ENCODE data around the gene FAM76B.

FAM76B gene

GRCh38 chr11:95792200-95792599 is 2.6 kb upstream of the FAM76B start:
- no peak for DNase-seq (ENCODE audit: low spot score)

- DNase-seq (ENCODE audit: low spot score) = no peak
These were observed 2.1 kb upstream of the FAM76B start for GRCh38 chr11:95791709-95792033.

- peak; percentile 64 for DNase-seq (ENCODE audit: low spot score)
These were observed 1.5 kb upstream of the FAM76B start for GRCh38 chr11:95790933-95791708.

- peak; percentile 99 for DNase-seq (ENCODE audit: low spot score)
These were observed 746 bp upstream of the FAM76B start, which contains the start of gene CEP57 for GRCh38 chr11:95790123-95790932. Gene CEP57, plus strand, starts transcription at chr11:95790498. Its CDS starts 201 bp downstream, at chr11:95790699.

- peak; percentile 29 for DNase-seq (ENCODE audit: low spot score)
These were observed 569 bp downstream of the FAM76B start for GRCh38 chr11:95788921-95789505.

GRCh38 chr11:95780544-95780943 is 9.0 kb downstream of the FAM76B start:
- DNase-seq (ENCODE audit: low spot score) = no peak

GRCh38 chr11:95778699-95779098 is 10.9 kb downstream of the FAM76B start:
- DNase-seq (ENCODE audit: low spot score) = no peak

GRCh38 chr11:95776859-95777258 is 12.7 kb downstream of the FAM76B start:
- DNase-seq (ENCODE audit: low spot score) = no peak

- DNase-seq (ENCODE audit: low spot score) = no peak
These were observed 21.1 kb downstream of the FAM76B start for GRCh38 chr11:95768521-95768920.

- DNase-seq (ENCODE audit: low spot score) = no peak
These were observed 22.1 kb downstream of the FAM76B start for GRCh38 chr11:95767498-95767897.

GRCh38 chr11:95766701-95767100 is 22.9 kb downstream of the FAM76B start:
- no peak for DNase-seq (ENCODE audit: low spot score)

GRCh38 chr11:95764267-95764898 is 25.2 kb downstream of the FAM76B start:
- DNase-seq (ENCODE audit: low spot score) = peak; percentile 52

- no peak for DNase-seq (ENCODE audit: low spot score)
These were observed 27.0 kb downstream of the FAM76B start for GRCh38 chr11:95762534-95762933.

GRCh38 chr11:95760941-95761340 is 28.6 kb downstream of the FAM76B start:
- DNase-seq (ENCODE audit: low spot score) = no peak

- DNase-seq (ENCODE audit: low spot score) = no peak
These were observed 38.1 kb downstream of the FAM76B start for GRCh38 chr11:95751515-95751914.

GRCh38 chr11:95750101-95750500 is 39.5 kb downstream of the FAM76B start:
- DNase-seq (ENCODE audit: low spot score) = no peak

- DNase-seq (ENCODE audit: low spot score) = peak; percentile 14
These were observed 50.3 kb downstream of the FAM76B start for GRCh38 chr11:95739108-95739938.

GRCh38 chr11:95736809-95737208 is 52.8 kb downstream of the FAM76B start:
- no peak for DNase-seq (ENCODE audit: low spot score)

GRCh38 chr11:95736355-95736754 is 53.2 kb downstream of the FAM76B start:
- no peak for DNase-seq (ENCODE audit: low spot score)

GRCh38 chr11:95734009-95734572 is 55.5 kb downstream of the FAM76B start:
- DNase-seq (ENCODE audit: low spot score) = no peak

- no peak for DNase-seq (ENCODE audit: low spot score)
These were observed 56.5 kb downstream of the FAM76B start for GRCh38 chr11:95732930-95733602.

Data from Ammon's horn (tissue), 1 donor.